Spleen (tissue), 7 donors: Measurements from ENCODE around the gene S100A16.

Experiments
- CTCF ChIP-seq, 11 experiments: fragments of 200-600 bp in 7 of 11; fragments of 450-650 bp in 4 of 11; sonication (generic) in 4 of 11; IDR thresholded peaks in 8 of 11; conservative IDR thresholded peaks in 3 of 11; 1 replicate in 7 of 11; 2 replicates in 4 of 11; pipeline versions ENCODE4 v1.4.0 to v1.8.0; 2016 to 2021; ENCODE audit warnings: antibody characterized with exemption in 11 of 11, inconsistent platforms in 4 of 11, mild to moderate bottlenecking in 1 of 11
- POLR2A ChIP-seq, 3 donors: fragments of 450-650 bp; IDR thresholded peaks; one replicate each; pipeline ENCODE4 v1.5.1; 2017; ENCODE audit warnings: antibody characterized with exemption in 3 of 3, mild to moderate bottlenecking in 1 of 3
- donor health status: DM: no; HTN: no; CAD: no; lungs with moderate emphysema.
- donor health status: DM: no; HTN: no; CAD: no.
- donor health status: DM: no; HTN: no; CAD: no.

DNA sequence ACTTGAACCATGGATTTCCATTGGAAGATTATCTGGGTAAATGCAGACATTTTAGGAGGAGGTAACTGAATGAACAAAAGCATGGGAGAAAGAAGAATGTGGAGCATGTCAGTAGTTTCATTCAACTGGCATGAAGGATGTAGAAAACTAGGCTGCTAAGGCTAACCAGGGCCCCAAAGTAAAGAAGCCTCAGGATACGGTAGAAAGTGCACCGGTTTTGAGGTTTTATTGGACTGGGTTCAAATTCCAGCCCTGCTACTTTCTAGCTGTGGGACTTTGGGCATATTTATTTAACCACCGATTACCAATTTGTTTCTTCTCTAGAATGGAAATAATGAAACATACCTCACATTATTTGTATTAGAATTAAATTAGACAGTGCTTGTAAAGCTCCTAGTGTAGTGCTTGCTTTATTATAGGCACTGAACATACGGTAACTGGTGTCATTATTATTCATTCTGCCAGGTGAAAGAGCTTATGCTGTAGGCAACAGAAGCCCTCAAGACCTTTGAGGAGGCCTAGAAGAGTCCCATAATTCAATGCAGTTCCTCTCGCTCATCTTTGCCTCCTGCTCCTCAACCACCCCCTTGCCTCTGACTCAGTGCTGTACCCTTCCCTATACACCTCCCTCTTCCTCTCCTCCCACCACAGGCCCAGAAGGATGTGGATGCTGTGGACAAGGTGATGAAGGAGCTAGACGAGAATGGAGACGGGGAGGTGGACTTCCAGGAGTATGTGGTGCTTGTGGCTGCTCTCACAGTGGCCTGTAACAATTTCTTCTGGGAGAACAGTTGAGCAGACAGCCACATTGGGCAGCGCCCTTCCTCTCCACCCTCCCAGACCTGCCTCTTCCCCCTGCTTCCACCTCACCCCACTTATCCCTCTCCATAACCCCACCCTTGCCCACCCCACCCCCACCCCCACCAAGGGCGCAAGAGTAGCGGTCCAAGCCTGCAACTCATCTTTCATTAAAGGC, 18.4 kb upstream of the S100A16 start:
- TF ChIP-seq CTCF (IDR thresholded peaks at IDR 0.05 in 8 of 11, conservative IDR thresholded peaks at IDR 0.05 in 3 of 11) (no peak), POLR2A (IDR thresholded peaks at IDR 0.05) (no peak)
